H1 (cell line): ENCODE data around the gene ASCC1. TPM values are rescaled to one million over a fixed set of nuclear protein-coding genes. Genes with fewer than 3 reads are reported as not detected.

ENCODE experiments used
- CTCF ChIA-PET: fragments of 300-600 bp; sonication (Branson Sonifier 250); formaldehyde crosslinking; loops from one replicate; lab custom pipeline; 2021; ENCODE audit not compliant: partially characterized antibody; lab: Charles Lee
- POLR2A ChIA-PET: fragments of 300-600 bp; sonication (Branson Sonifier 250); formaldehyde crosslinking; loops from one replicate; lab custom pipeline; 2021; ENCODE audit warnings: inconsistent platforms; ENCODE audit not compliant: partially characterized antibody; lab: Charles Lee
- DNase-seq, 2 experiments: peaks; one replicate each; pipeline versions ENCODE4 v3.0.0 to v3.0.0-alpha.2; 2010 to 2022; ENCODE audit warnings: low spot score in 2 of 2, low read depth in 1 of 2, mixed read lengths in 1 of 2
- FAIRE-seq: peaks from 2 replicates; lab custom pipeline; 2011; peaks lifted over from hg19 to GRCh38; lab: Jason Lieb, UNC
- H2AFZ ChIP-seq: 2 replicates; pipeline ENCODE4 v1.8.1; 2012; ENCODE audit warnings: low read length, inconsistent platforms
- H2AK5ac ChIP-seq: 2 replicates; pipeline ENCODE4 v1.6.1; 2013; ENCODE audit warnings: low read depth, low read length
- H2BK120ac ChIP-seq: replicated peaks from 2 replicates; pipeline ENCODE3; 2013; ENCODE audit warnings: low read depth, low read length, inconsistent platforms
- H2BK12ac ChIP-seq: 2 replicates; pipeline ENCODE4 v1.6.1; 2013; ENCODE audit warnings: low read depth, low read length
- H2BK15ac ChIP-seq: 2 replicates; pipeline ENCODE4 v1.6.1; 2013; ENCODE audit warnings: low read length
- H2BK20ac ChIP-seq: 2 replicates; pipeline ENCODE4 v1.6.1; 2013; ENCODE audit warnings: low read length
- H2BK5ac ChIP-seq: 2 replicates; pipeline ENCODE4 v1.6.1; 2013; ENCODE audit warnings: low read depth, low read length
- H3K14ac ChIP-seq: 2 replicates; pipeline ENCODE4 v1.6.1; 2013; ENCODE audit warnings: inconsistent platforms; ENCODE audit not compliant: insufficient read length
- H3K18ac ChIP-seq: 2 replicates; pipeline ENCODE4 v1.6.1; 2013; ENCODE audit warnings: low read length; ENCODE audit errors: extremely low read depth
- H3K23ac ChIP-seq: 2 replicates; pipeline ENCODE4 v1.6.1; 2013; ENCODE audit warnings: inconsistent platforms; ENCODE audit not compliant: insufficient read length
- H3K23me2 ChIP-seq: 2 replicates; pipeline ENCODE4 v1.6.1; 2013; ENCODE audit warnings: low read depth, low read length
- H3K27ac ChIP-seq: 2 replicates; pipeline ENCODE4 v1.6.1; 2011; ENCODE audit warnings: low read depth, low read length, inconsistent platforms
- H3K27me3 ChIP-seq, 4 experiments: replicated peaks in 1 of 4; 1 replicate in 1 of 4; 2 replicates in 3 of 4; pipeline versions ENCODE4 v1.6.1 to v1.8.1; 2011 to 2013; ENCODE audit warnings: low read length in 3 of 4, mild to moderate bottlenecking in 3 of 4, inconsistent platforms in 2 of 4, mixed read lengths in 2 of 4, moderate library complexity in 1 of 4; ENCODE audit not compliant: control insufficient read depth in 3 of 4, insufficient read depth in 3 of 4; ENCODE audit errors: extremely low read depth in 1 of 4
- H3K36me3 ChIP-seq, 4 experiments: 2 replicates each; pipeline versions ENCODE4 v1.6.1 to v1.8.1; 2011 to 2013; ENCODE audit warnings: mild to moderate bottlenecking in 4 of 4, low read length in 3 of 4, moderate library complexity in 2 of 4, control low read depth in 1 of 4, inconsistent platforms in 1 of 4; ENCODE audit not compliant: insufficient read depth in 4 of 4, control insufficient read depth in 2 of 4
- H3K4ac ChIP-seq: replicated peaks from 2 replicates; pipeline ENCODE3; 2013; ENCODE audit warnings: low read length, low read depth, mixed read lengths, inconsistent platforms; ENCODE audit not compliant: insufficient read length
- H3K4me1 ChIP-seq, 4 experiments: replicated peaks in 1 of 4; 1 replicate in 1 of 4; 2 replicates in 3 of 4; pipeline versions ENCODE4 v1.6.1 to v1.8.1; 2011 to 2013; ENCODE audit warnings: low read length in 3 of 4, inconsistent platforms in 2 of 4, mixed read lengths in 1 of 4; ENCODE audit not compliant: insufficient read depth in 4 of 4, control insufficient read depth in 3 of 4
- H3K4me2 ChIP-seq, 2 experiments: 2 replicates each; pipeline versions ENCODE4 v1.6.1 to v1.8.1; 2011 to 2013; ENCODE audit warnings: low read depth in 2 of 2, low read length in 2 of 2, control low read depth in 1 of 2, inconsistent platforms in 1 of 2, mild to moderate bottlenecking in 1 of 2; ENCODE audit not compliant: insufficient read depth in 1 of 2
- H3K4me3 ChIP-seq, 4 experiments: fragments of 200-600, 300-600 bp in 1 of 4; sonication (generic), shearing (Covaris generic), sonication (Bioruptor Twin) in 1 of 4; 2 replicates each; pipeline versions ENCODE4 v1.5.1 to v1.8.1; 2011 to 2016; ENCODE audit warnings: low read length in 4 of 4, low read depth in 3 of 4, control low read depth in 2 of 4, inconsistent platforms in 2 of 4, mild to moderate bottlenecking in 2 of 4, mixed read lengths in 1 of 4, moderate library complexity in 1 of 4; ENCODE audit not compliant: insufficient read depth in 2 of 4; ENCODE audit errors: extremely low read depth in 1 of 4
- H3K56ac ChIP-seq: replicated peaks from 2 replicates; pipeline ENCODE3; 2013; ENCODE audit warnings: low read depth, mild to moderate bottlenecking, mixed read lengths, low read length, inconsistent platforms; ENCODE audit not compliant: insufficient read length
- H3K79me1 ChIP-seq: 2 replicates; pipeline ENCODE4 v1.6.1; 2013; ENCODE audit warnings: low read depth, low read length, control low read depth
- H3K79me2 ChIP-seq, 2 experiments: 2 replicates each; pipeline versions ENCODE4 v1.6.1 to v1.8.1; 2012 to 2013; ENCODE audit warnings: low read length in 2 of 2, mild to moderate bottlenecking in 2 of 2, inconsistent platforms in 1 of 2; ENCODE audit not compliant: insufficient read depth in 2 of 2, control insufficient read depth in 1 of 2
- H3K9ac ChIP-seq, 4 experiments: replicated peaks in 1 of 4; 1 replicate in 1 of 4; 2 replicates in 3 of 4; pipeline versions ENCODE4 v1.6.1 to v1.8.1; 2011 to 2013; ENCODE audit warnings: low read depth in 3 of 4, low read length in 3 of 4, control low read depth in 2 of 4, mild to moderate bottlenecking in 2 of 4, moderate library complexity in 2 of 4, inconsistent platforms in 1 of 4; ENCODE audit errors: extremely low read depth in 1 of 4
- H3K9me3 ChIP-seq, 2 experiments: 2 replicates each; pipeline versions ENCODE4 v1.6.1 to v1.8.1; 2012 to 2013; ENCODE audit warnings: mild to moderate bottlenecking in 2 of 2, moderate library complexity in 2 of 2, control low read depth in 1 of 2, inconsistent platforms in 1 of 2, low read depth in 1 of 2, low read length in 1 of 2, mixed read lengths in 1 of 2; ENCODE audit not compliant: insufficient read depth in 2 of 2
- H4K20me1 ChIP-seq, 2 experiments: replicated peaks in 1 of 2; 2 replicates each; pipeline versions ENCODE3 to v1.8.1; 2011 to 2013; ENCODE audit warnings: inconsistent platforms in 2 of 2, low read length in 2 of 2, mild to moderate bottlenecking in 1 of 2; ENCODE audit not compliant: insufficient read depth in 2 of 2, control insufficient read depth in 1 of 2
- H4K5ac ChIP-seq: 2 replicates; pipeline ENCODE4 v1.6.1; 2013; ENCODE audit warnings: low read length, low read depth, mixed read lengths, inconsistent platforms; ENCODE audit not compliant: insufficient read length
- H4K8ac ChIP-seq: 2 replicates; pipeline ENCODE4 v1.8.0; 2013; ENCODE audit warnings: mild to moderate bottlenecking, moderate library complexity, low read length, inconsistent platforms; ENCODE audit not compliant: insufficient read depth; ENCODE audit errors: extremely low read depth
- H4K91ac ChIP-seq: replicated peaks from 2 replicates; pipeline ENCODE3; 2013; ENCODE audit warnings: low read length, mixed read lengths, inconsistent platforms; ENCODE audit not compliant: insufficient read length
- CBX8 ChIP-seq: fragments of 300-800, 300-1000 bp; sonication (generic); IDR thresholded peaks from 2 replicates; pipeline ENCODE4 v1.7.1; 2016; ENCODE audit warnings: low read depth, low read length, borderline replicate concordance
- CHD2 ChIP-seq: IDR thresholded peaks from 2 replicates; pipeline ENCODE4 v1.6.1; 2012; ENCODE audit warnings: low read length, improper control_type of control experiment
- CREB1 ChIP-seq: IDR thresholded peaks from 2 replicates; pipeline ENCODE4 v1.6.1; 2012; ENCODE audit warnings: inconsistent platforms
- EGR1 ChIP-seq: IDR thresholded peaks from 2 replicates; pipeline ENCODE4 v1.6.1; 2011; ENCODE audit warnings: low read depth, low read length, borderline replicate concordance
- EZH2 ChIP-seq: fragments of 200-600 bp; sonication (generic); IDR thresholded peaks from 2 replicates; pipeline ENCODE4 v1.7.1; 2012; ENCODE audit warnings: low read depth, mild to moderate bottlenecking, moderate library complexity, low read length, inconsistent platforms; ENCODE audit not compliant: severe bottlenecking
- FOSL1 ChIP-seq: IDR thresholded peaks from 2 replicates; pipeline ENCODE4 v1.6.1; 2011; ENCODE audit warnings: mild to moderate bottlenecking, low read depth, low read length, moderate library complexity; ENCODE audit not compliant: insufficient read depth
- KDM1A ChIP-seq: fragments of 200-600, 300-600 bp; sonication (generic); IDR thresholded peaks from 2 replicates; pipeline ENCODE4 v1.7.1; 2016; ENCODE audit warnings: mild to moderate bottlenecking, low read length, borderline replicate concordance
- KDM5A ChIP-seq: fragments of 200-600 bp; IDR thresholded peaks from 2 replicates; pipeline ENCODE4 v1.7.1; 2012; ENCODE audit warnings: mild to moderate bottlenecking, low read length, inconsistent platforms, mixed read lengths
- MAFK ChIP-seq: IDR thresholded peaks from 2 replicates; pipeline ENCODE4 v1.6.1; 2012; ENCODE audit warnings: low read depth, mild to moderate bottlenecking, improper control_type of control experiment, low read length
- POLR2AphosphoS5 ChIP-seq: IDR thresholded peaks from 2 replicates; pipeline ENCODE4 v1.6.1; 2011; ENCODE audit warnings: low read depth, low read length
- RNF2 ChIP-seq: fragments of 200-900, 300-1000 bp; sonication (generic); IDR thresholded peaks from 2 replicates; pipeline ENCODE4 v1.7.1; 2016; ENCODE audit warnings: borderline replicate concordance, low read depth, mild to moderate bottlenecking, antibody characterized with exemption, low read length; ENCODE audit not compliant: poor library complexity, severe bottlenecking; ENCODE audit errors: missing control alignments
- SIX5 ChIP-seq: IDR thresholded peaks from 2 replicates; pipeline ENCODE4 v1.6.1; 2011; ENCODE audit warnings: mild to moderate bottlenecking, low read depth, low read length
- SP1 ChIP-seq: IDR thresholded peaks from 2 replicates; pipeline ENCODE4 v1.6.1; 2011; ENCODE audit warnings: low read depth, low read length
- SP4 ChIP-seq: IDR thresholded peaks from 2 replicates; pipeline ENCODE4 v1.6.1; 2012; ENCODE audit warnings: low read length, inconsistent platforms
- TAF1 ChIP-seq: IDR thresholded peaks from 2 replicates; pipeline ENCODE4 v1.6.1; 2011; ENCODE audit warnings: mild to moderate bottlenecking, low read depth, low read length
- TAF7 ChIP-seq: optimal IDR thresholded peaks from 2 replicates; pipeline ENCODE3; 2011; ENCODE audit warnings: low read depth, mild to moderate bottlenecking, inconsistent platforms, low read length, moderate library complexity, borderline replicate concordance
- WGBS, 2 experiments: shearing (Covaris generic) in 1 of 2; methylation state at CpG; one replicate each; pipeline versions ENCODE4 v1.1.6 to v1.1.7; 2013 to 2015; ENCODE audit warnings: low lambda C conversion rate in 2 of 2, mixed read lengths in 2 of 2, inconsistent platforms in 1 of 2, low coverage in 1 of 2, missing lambda C conversion rate in 1 of 2; ENCODE audit not compliant: insufficient replicate concordance in 2 of 2, insufficient coverage in 1 of 2, insufficient read length in 1 of 2; ENCODE audit errors: extremely low coverage in 1 of 2, missing lambda C conversion rate in 1 of 2; 5-methylcytosine and 5-hydroxymethylcytosine counted together
- polyA plus RNA-seq, 7 experiments: library from polyadenylated mRNA; depleted of rRNA in 3 of 7; stranded (reverse) in 5 of 7; unstranded in 2 of 7; fragments of >200 nt in 5 of 7; fragments of 200-250 nt in 2 of 7; gene quantifications; 1 replicate in 5 of 7; 2 replicates in 1 of 7; 4 replicates in 1 of 7; pipeline versions ENCODE4 v1.2.1 to v1.2.3, GENCODE V29; 2011 to 2013; ENCODE audit warnings: missing spikeins in 2 of 7, mixed read lengths in 2 of 7
- total RNA-seq: library from RNA; stranded (reverse); fragmentation: NEBNext Ultra II Directional; extraction: Animal tissue kit (Norgen Biotek cat#: 25700); gene quantifications from 2 replicates; pipeline ENCODE4 v1.2.1, GENCODE V29; 2021

Gene ASCC1
- total and polyA plus RNA-seq, 2 of the 8 experiments (the other 6 are each of a cell fraction or from before 2014, with no cell fraction given): 25.6 to 35.8 TPM

- Histone ChIP-seq H4K5ac (no peak overlapping the region), H2BK12ac (no peak overlapping the region), H2AFZ (no peak overlapping the region), H2BK20ac (no peak overlapping the region), H2BK5ac (no peak overlapping the region), H3K18ac (no peak overlapping the region), H3K27me3 (no peaks in the 10 kb centered on the region), H3K79me1 (no peaks in the 10 kb centered on the region), H3K23me2 (no peaks in the 10 kb centered on the region), H3K56ac (no peak overlapping the region), H3K79me2 (no peaks in the 10 kb centered on the region), H2BK120ac (no peak overlapping the region), H3K4me1 (peaks cover 0 to 9% (median 7%) of the 10 kb centered on the region in 4 experiments; a peak in 4 of 7 replicates), H2AK5ac (no peak overlapping the region), H4K8ac (no peak overlapping the region), H3K4me3 (no peak overlapping the region), H3K27ac (no peak overlapping the region), H3K23ac (no peak overlapping the region), H3K4me2 (no peak overlapping the region), H4K20me1 (peaks cover 0 to 3% of the 10 kb centered on the region in 2 experiments), H4K91ac (no peak overlapping the region), H3K9ac (no peak overlapping the region), H3K14ac (no peak overlapping the region), H3K36me3 (no peaks in the 10 kb centered on the region), H2BK15ac (no peak overlapping the region), H3K4ac (no peak overlapping the region), H3K9me3 (no peaks in the 10 kb centered on the region)
- POLR2A ChIA-PET: interaction anchor here (2.0 kb wide), 1 partner anchor 211 kb away, joined by 5 read pairs; the partner anchor contains the start of gene DDIT4
- no peak for FAIRE-seq
- CTCF ChIA-PET: interaction anchor here (0.8 to 8.2 kb wide), 12 partner anchors 10 to 277 kb away, joined by 3 to 77 read pairs (median 5); no protein-coding TSS in a partner anchor
- no peak for DNase-seq
- WGBS, 2 experiments: 95% methylated on average over 8 of the region's 10 CpGs; no CpG with 5 or more reads in 1 of the 2 experiments
- no peak for TF ChIP-seq EGR1
- TF ChIP-seq TAF1: no peak
- TF ChIP-seq FOSL1: no peak
- TF ChIP-seq MAFK: no peak
- TF ChIP-seq CREB1: no peak
- no peak for TF ChIP-seq SP1
- no peak for TF ChIP-seq SP4
- no peak for TF ChIP-seq EZH2
- no peak for TF ChIP-seq KDM1A
- TF ChIP-seq POLR2AphosphoS5: no peak
- no peak for TF ChIP-seq CHD2
- no peak for TF ChIP-seq TAF7
- no peak for TF ChIP-seq KDM5A
- no peak for TF ChIP-seq RNF2
- TF ChIP-seq SIX5: no peak
- TF ChIP-seq CBX8: no peak
These were observed 153.7 kb downstream of the ASCC1 start for GRCh38 chr10:72062382-72062781.
